Sigmoid colon (tissue), 4 donors: ENCODE results near the gene PNMA6E.

Experiments
- CTCF ChIP-seq, 4 experiments: fragments of 450-650 bp in 3 of 4; fragments of 200-600 bp in 1 of 4; IDR thresholded peaks; one replicate each; pipeline ENCODE4 v1.5.1; 2016 to 2019; ENCODE audit warnings: antibody characterized with exemption in 4 of 4, mild to moderate bottlenecking in 3 of 4, moderate library complexity in 2 of 4
- EP300 ChIP-seq, 4 donors: sonication (generic); formaldehyde crosslinking; IDR thresholded peaks; one replicate each; pipeline ENCODE4 v1.6.1; 2017; ENCODE audit warnings: antibody characterized with exemption in 4 of 4

- TF ChIP-seq CTCF (IDR thresholded peaks at IDR 0.05) (no peak), EP300 (IDR thresholded peaks at IDR 0.05) (no peak)
These were observed 8.4 kb downstream of the PNMA6E start for GRCh38 chrX:153392642-153393321.
